ENCODE results near the gene VANGL1.

The VANGL1 gene

DNA sequence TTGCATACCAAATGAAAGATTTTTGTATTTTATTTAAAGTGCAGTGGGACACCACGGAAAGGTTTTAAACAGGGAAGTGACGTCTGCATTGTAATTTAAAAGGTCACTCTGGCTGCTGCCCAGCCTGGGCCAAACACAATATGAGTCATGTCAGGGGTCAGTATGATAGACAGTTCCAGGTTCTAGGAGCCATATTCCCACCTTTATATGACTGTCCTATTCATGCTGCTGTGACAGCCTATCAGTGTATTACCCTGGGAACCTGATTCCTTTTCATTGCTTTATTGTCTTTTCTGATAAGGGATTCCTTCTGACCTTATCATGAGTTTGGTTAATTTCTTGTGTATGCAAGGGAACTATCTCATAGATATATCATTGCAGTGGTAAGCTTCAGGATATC, 5.3 kb downstream of the VANGL1 start:
- no peak for DNase-seq

DNA sequence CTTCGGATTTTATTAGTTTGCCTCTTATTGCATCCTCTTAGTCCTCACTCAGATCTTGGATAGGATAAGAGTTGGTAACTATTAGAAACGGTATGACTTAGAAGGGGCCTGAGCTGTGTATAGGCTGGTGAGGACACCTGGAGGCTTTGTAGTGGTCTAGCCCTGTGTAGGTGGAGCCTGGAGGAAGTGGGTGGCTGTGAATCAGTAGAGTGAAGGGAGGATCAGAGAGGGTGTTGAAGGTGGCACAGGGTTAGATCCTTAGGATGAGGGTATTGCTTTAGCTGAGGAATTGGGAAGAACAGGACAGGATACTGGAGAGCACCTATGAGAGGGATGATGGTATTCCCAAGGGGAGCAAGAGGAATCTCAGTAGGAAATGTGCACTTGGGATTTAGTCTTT, 5.7 kb downstream of the VANGL1 start:
- no peak for DNase-seq

DNA sequence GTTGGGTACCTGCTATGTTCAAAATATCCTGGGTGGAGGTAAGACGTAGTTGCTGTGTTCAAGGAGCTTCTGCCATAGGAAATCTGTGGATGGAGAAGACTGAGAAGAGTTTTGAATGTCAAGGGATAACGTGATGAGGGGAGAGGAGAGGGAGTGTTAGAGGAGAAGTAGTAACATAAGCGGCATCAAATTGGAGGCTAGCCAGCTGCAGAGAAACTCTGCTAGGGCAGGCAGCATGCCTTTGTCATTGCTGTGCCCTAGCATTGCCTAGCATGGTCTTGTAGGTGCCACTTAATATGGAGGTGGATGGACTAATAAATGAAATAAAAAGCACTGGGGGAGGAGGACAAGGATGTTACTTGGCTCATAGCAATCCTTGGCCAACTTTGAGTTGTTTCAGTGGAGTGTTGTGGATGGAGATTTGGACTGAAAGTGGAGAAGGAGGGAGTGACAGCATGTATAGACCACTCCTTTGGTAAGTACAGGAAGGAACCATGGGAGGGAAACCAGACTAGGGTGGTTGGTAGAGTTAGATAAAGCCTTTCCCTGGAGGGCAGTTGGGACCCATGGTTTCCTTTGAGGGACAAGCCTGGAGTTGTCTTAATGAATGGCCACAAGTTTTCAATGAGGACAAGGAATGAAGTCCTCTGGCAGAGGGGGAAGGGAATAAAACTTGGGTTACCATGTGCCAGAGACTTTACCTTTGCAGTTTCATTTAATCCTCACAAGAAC, 6.3 kb downstream of the VANGL1 start:
- no peak for DNase-seq

DNA sequence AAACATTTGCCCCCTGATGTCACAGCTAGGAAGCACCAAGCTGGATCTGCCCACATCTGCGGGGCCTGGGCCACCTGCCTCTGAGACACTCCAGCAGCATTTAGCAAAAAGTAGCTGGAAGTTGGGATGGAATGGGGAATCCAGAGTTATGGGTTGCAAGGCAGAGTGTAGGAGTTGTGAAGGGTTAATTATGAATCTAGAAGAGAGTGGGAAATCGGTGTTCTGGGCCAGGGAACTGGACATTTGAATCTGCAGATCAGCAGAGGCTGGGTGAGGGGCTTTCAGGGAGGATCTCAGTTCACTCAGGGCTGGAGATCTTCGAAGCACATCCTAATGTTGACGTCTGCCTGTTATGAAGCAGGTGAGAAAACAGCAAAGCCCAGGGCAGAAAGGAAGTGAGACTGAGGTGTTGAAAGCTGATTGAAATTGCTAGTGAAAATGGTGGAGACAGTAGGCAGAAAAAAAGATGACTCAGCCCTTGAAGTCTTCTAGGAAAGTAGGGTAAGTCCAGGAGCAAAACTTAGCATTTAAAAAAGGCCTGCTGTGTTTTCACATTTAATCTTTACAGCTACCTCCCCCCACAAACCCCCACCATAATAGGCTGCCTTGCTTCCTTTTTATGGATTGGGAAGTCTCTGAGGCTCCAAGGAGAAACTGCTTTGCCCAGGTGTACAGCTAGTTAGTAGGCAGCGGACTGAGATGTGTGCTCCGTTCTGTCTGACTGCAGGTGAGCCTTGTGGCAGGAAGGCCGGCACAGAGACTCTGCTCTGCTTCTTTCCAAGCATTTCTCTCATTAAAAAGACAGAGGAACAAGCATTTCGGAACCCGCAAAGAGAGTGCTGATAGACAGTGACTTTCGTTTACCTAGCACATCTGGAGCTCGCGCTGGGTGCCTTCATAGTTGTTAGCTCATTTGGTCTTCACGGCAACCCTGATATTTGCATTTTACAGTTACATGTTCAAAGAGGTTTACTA, 7.2 kb downstream of the VANGL1 start:
- peak; percentile 79 for DNase-seq

DNA sequence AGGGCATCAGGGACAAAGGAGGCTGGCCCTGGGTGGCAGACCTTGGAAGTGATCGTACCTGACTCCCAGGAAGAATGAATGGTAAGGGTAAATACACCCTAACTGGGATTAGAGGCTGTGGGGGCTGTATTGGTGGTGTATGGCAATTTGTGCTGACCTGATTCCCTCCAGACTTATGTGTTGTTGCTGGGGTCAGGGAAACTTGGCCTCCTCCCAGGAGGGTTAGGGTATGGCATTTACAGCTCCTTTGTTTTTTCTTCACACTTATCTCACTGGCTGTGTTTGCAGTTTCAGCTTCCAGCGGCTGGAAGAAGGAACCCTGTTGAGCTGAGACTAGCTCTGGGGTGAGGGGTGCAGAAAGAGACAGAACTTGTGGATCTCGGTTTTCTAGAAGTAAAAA, 8.2 kb downstream of the VANGL1 start:
- DNase-seq, result no peak

DNA sequence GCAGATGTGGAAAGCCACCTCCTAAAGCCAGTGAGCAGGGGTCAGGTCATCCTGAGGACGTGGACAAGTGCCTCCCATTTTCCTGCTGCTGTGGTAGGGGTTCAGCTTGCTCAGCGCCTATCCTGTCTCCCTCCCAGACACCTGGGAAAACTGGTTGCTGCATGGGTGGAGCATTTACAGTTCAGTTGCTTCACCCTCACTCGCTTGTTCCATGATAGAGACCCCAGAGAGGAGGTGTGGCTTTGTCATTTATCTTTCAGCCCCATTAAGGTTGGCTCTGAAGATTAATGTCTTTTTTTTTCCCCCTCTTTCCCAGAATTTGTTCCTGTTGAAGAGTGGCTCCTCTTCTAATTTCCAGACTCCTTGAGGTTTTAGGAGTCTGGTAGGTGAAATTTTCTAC, 9.2 kb downstream of the VANGL1 start:
- DNase-seq, result no peak

DNA sequence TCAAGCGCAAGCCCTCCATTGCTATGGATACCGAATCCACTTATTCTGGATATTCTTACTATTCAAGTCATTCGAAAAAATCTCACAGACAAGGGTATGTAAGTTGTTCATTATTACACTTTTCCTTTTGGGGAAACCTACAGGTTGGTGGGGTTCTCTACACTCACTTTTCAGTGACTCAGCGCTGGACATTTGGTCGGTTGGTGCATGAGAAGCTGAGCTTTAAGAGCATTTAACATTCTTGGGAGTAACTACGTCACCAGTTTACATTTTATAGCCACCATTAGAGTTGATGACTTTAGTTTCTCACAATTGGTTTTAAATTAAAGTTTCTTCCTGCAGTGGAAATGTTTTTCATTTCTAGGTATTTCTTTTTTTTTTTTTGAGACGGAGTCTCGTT, 9.6 kb downstream of the VANGL1 start:
- DNase-seq, result no peak

DNA sequence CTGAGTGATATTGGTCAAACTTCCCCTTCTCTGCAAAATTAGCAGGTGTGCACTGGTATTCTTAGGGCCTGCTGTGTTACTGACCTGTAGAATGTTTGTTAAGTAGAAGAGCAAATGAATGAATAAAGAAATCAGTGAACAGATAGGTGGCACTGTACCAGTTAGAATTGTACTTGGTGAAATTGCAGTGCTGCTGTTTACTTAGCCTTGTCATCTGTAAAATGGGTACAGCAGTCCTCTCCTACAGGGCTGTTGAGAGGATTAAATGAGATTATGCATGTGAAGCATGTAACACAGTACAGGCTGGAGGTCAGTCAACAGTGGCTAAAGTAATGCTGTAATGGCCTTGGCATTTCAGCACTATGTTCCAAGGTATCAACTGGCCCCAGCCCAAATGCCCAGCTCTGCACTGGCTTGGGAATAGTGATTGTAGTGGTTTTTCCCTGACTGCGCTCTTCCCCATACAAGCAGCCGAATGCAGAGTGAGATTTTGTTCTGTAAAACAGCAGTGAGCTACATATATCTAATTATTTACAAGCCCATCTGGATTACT, 10.5 kb downstream of the VANGL1 start:
- no peak for DNase-seq

DNA sequence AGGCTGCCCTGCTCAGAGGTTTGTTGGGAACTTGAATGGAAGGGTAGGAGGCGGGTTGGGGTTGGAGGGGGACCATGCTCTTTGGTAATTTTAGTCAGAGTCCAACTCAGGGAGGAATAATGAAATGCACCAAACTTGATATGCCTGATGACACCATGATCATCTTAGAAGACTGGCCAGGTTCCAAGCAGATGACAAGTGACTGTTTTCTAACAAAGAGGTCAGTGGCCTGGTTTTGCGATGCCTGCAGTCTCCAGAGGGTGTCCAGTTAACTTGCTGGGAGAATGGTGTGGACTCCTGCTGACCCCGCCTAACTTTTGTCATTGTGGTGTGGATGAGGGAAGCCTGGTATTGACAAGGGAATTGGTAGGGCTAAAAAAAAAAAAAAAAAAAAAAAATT, 12.4 kb downstream of the VANGL1 start:
- no peak for DNase-seq

DNA sequence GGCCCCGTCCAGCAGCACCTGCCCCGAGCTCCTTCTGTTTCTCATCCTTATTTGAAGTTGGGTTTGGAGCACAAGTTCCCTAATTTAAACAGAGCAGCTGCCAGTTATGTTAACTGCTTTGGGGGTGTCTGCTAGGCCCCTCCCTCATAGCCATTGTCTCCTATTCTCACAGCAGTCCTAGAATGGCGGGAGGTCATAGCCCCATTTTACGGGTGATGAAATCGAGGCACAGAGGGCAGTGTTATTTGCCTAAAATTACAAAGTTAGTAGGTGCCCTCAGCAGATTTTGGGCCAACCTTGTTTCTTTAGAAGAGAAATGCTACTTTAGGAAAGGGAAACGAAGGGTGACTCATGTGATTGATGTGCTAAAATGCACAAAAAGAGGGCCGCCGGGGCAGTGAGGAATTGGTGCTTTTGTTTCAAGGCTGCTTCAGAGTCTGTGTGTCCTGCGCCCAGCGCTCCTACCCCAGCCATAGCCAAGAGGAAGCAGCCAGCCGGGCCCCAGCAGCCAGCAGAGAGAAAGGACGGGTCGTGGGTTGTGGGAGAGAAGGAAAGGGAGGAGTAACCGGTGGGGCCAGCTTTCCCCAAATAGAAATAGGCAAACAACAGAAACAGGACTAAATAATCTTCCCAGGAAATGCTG, 13.0 kb downstream of the VANGL1 start:
- DNase-seq, result no peak

DNA sequence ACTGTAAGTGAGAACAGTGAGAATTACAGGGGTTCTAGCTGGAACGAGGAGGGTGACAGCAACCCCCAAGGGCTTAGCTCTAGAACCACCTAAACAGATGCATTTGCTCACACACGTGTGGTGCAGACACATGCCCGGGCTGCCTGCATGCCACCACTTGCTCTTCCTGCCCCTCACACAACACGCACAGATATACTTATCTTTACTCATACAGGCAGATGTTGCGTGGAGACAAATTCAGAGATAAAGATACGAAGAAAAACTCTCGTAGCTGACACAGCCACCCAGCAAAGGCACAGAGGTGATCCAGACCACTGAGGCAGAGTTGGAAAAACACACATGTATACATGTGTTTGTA, 13.5 kb downstream of the VANGL1 start:
- no peak for DNase-seq

DNA sequence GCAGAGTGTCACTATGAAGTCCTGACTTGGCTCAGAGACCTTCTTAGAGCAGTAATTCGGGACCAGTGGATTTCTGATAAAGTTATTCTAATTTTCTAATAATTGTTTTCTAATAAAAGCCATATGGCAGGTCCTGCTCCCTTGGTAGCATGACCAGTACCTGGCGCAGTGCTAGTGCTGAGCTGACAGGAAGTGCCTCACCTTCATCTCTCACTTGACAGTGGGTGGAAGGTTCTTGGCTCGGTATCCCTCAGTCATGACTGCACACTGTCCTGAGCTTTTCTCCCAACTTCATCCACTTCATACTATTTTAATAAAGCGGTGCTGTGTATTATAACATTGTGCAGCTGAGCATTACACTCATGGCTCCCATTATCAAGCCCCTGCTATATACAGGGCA, 14.1 kb downstream of the VANGL1 start:
- no peak for DNase-seq

DNA sequence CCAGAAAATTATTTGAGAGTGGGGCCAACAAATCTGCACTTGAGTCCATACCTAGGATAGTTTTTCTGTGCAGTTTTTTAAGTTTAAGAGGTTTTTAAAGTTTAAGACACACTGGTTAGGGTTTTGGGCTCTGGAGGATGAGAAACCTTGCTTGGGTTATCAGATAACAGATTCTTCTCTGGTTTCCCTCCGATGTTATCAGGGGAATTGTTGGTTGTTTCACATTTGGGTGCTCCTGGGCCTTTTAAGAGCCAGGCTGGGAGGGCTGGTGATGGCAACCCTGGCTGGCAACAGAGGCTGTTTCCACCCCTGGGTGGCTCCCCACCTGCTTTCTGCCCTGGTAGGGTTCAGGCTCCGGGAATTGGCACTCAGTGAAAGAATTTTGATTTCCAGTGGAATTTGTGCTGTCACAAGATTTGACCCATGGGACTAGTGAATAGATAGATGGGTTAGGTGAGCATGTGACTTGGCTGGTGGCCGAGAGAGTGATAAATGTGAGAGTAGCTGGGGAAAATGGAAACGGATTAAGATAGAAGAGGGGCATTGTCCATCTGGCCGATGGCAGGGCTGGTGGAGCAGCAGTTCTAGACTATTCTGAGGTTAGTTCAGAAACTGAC, 14.8 kb downstream of the VANGL1 start:
- DNase-seq, result no peak

DNA sequence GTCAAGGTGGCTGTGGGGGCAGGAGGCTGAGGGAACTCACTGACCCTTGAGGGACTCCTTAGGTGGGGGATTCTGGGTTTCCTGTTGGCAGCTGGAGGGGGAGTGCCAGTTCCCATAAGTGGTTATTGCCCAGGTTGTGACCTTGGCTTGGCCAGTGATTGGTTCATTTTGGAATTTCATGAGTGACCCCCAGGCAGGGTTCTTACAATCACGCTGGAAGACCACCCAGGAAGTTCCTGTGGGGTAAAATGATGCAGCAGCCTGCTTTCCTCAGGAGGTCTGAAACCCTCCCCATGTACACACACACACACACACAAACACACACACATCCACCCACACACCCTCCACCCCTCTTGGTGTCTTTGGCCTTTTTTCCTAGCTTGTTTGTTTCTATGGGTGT, 16.9 kb downstream of the VANGL1 start:
- no peak for DNase-seq

DNA sequence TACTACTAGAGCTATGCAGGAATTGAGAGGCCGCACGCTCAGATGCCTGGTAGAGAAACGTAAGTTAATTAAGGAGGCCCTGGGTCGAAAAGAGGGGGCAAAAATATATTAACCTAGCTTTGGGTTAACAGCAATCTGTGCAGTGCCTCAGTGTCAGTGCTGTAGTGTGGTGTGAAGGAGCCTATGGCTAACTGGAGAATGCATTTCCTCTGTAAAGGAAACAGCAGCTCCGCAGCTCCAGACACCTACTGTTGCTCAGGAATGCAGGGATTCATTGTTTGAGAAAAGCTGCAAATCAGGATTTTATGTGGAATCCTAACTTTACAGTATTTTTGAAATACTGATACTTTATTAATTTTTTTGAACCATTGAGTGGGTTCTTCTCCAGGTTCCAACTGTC, 18.4 kb downstream of the VANGL1 start:
- DNase-seq, result no peak

DNA sequence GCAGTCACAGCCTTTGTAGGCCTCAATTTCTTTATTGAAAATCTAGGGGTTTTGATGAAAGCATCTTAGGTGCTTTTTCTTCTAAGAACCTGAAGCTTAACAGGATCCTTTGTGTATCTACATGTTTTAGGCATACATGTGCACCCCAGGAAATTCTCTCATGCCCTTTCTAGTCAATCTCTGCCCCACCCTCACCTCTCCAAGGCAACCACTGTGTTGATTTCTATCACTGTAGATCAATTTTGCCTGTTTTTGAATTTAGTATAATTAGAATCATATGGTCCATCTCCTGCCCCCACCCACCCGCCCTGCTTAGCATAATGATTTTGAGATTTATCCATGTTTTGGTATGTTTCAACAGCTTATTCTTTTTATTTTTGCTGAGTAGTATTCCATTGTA, 19.4 kb downstream of the VANGL1 start:
- DNase-seq, result no peak

DNA sequence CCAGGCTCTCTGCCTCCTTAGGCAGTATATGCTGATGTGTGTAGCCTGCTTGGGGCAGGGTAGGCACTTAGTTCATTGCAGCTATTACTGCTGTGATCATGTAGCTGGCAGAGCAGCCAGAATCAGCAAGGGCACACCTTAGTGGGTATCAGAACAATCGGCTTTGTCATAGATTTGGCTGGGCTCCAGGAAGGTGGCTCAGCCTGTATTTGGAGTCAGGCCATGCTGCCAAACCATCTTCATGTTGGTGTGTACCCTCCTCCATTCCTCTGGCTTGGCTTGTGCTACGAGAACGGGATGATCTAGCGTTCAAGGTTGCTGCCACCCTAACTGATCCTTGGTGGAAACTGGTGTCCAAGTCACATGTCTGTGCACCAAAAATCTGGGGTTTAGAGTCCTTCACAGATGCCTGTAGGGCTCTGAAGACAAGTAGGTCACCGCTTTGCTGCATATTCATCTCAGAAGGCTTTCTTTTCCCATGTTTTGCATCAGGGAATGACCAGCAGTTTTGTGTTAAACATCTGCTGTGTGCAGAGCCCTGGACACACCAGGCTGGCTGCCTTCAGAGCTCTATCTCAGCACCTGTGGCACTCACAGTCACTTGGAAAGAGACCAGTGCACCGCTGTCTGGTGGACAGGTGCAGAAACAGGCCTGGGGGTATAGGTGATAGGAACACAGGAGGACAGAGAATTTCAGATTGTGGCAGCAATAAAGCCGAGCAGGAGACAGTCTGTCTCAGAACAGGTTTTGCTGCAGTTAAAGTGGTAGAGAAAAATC, 23.7 kb downstream of the VANGL1 start:
- no peak for DNase-seq

DNA sequence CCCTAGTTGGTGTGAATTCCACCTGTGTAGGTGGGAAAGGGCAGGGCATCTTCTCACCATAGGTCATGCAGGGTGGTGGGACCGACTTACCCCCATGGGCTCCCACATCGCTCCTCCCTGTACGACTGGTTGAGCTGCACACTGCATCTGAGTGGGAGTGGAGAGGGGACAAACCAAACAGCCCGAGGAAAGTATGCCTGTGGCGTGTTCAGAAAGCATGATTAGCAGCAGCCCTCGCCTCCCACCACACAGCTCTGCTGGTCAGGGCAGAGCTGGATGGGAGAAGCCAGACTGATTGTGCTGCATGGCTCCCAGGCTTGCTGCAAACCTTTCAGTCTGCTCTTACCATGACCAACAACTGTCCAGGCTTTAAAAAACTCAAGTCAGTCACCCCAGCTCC, 24.4 kb downstream of the VANGL1 start:
- DNase-seq, result no peak

DNA sequence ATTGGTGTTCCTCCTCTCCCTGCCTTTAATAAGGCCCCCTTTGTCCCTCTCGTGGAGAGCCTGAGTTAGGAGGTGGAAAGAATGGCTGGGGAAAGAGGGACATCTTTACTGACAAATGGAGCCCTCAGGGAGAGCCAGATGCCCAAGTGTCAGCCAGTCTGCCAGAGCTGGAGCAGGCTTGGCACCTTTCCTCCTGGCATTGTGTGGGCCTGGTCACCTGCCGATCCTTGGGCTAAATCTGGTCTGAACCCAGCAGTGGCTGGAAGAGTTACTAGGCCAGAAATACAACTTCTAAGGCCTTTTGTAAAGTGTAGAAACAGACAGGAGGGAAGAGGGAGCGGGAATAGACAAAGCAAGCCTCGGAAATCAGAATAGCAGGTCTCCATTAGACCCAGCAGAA, 24.9 kb downstream of the VANGL1 start:
- DNase-seq, result no peak

DNA sequence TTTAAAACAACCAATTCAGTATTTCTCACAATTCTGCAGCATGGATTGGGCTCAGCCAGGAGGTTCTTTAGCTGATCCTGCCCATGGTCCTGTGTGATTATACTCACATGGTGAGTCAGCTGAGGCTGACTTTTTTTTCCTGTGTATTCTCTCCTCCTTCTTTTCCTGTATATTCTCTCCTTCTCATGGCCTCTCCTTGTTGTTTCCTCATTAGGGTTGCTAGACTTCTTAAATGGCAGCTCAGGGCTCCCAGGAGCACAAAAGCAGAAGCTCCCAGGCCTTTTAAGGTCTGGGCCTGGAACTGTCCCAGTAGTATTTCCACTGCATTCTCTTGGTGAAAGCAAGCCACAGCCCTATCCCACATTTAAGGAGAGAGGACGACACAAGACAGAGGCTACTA, 26.8 kb downstream of the VANGL1 start:
- no peak for DNase-seq

DNA sequence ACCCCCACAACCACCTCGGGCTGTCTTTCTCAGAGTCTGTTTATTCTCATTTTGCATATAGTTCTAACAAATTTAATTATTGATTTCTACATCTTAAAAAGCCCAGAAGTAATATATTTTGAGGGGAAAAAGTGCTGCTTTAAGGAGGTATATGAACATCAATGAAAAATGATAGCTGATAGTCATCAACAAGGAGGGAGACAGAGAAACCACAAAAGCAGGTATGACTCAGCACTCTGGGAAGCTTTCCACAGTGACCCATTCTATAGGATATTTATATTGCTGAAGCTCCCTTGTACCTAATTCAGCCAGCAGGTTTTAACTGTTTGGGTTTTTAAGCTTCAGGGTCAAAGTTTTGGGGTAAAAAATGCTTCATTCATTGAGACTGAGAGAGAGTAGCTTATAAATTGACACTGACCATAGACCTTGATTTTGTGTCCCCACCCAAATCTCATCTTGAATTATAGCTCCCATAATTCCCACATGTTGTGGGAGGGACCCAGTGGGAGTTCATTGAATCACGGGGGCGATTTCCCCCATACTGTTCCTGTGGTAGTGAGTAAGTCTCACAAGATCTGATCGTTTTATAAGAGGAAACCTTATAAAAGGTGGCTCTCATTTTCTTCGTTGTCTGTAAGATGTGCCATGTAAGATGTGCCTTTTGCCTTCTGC, 27.4 kb downstream of the VANGL1 start:
- DNase-seq, result peak; percentile 32

DNA sequence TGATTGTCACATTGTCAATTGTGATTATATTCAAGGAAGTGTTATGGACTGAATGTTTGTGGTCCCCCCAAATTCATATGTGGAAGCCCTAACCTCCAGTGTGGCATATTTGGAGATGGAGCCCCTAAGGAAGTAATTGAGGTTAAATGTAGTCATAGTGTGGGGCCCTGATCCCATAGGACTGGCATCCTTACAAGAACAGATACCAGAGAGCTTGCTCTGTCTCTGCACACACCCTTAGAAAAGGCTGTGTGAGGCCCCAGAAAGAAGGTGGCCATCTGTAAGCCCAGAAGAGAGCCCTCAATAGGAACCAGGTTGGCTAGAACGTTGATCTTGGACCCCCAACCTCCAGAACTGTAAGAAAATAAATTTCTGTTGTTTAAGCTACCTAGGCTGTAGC, 28.1 kb downstream of the VANGL1 start:
- DNase-seq, result no peak

All from activated CD4-positive, alpha-beta T cell treated with anti-CD3 and anti-CD28 coated beads, Interleukin-2, amount 50 U/mL, for 16 hours (primary cell).